ENCODE results near the gene BLTP2. TPM values are rescaled to one million over a fixed set of nuclear protein-coding genes. Genes with fewer than 3 reads are reported as not detected.

BLTP2 gene
- polyA plus RNA-seq, 3 donors = 46.8 to 69.2 (median 53.2) TPM

DNA sequence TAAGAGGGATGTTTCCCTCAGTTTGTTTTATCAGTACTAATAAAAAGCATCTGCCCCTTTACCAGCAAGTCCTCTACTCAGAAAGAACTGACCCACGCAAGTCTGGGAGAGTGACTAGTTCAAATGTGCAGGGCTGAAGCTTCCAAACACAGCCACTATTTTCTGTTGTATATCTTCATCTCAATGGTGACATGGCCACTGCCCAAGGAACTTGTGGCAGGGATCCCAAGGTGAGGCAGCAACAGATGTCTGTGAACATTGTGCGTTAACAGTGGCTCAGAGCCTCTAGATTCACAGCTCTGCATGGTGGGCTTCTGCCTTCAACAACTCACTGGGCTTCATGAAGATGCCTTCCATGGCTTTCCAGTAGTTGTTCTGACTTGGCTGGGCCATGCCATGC, 3.7 kb upstream of the BLTP2 start:
- no peak for DNase-seq
- Histone ChIP-seq H3K9ac (ENCODE audit: insufficient read depth, low read length, poor library complexity, severe bottlenecking) (no peak overlapping the region), H3K79me2 (ENCODE audit: insufficient read depth, low read length) (peaks cover 39% of the 10 kb centered on the region), H3K4me2 (replicated peaks; ENCODE audit: extremely low read depth, low read length, poor library complexity, severe bottlenecking) (no peak overlapping the region), H3K9me3 (replicated peaks in 1 of 2; ENCODE audit: control insufficient read depth in 1 of 2, insufficient read depth in 1 of 2, low read length in 2 of 2) (no peaks in the 10 kb centered on the region), H3K27me3 (ENCODE audit: control insufficient read depth in 2 of 2, insufficient read depth in 2 of 2, low read length in 2 of 2) (no peaks in the 10 kb centered on the region), H3K4me1 (ENCODE audit: control insufficient read depth in 1 of 2, insufficient read depth in 2 of 2, low read length in 2 of 2) (peaks cover 19 to 23% of the 10 kb centered on the region in 2 donors), H4K20me1 (ENCODE audit: insufficient read depth, low read length) (peaks cover 18% of the 10 kb centered on the region), H2AFZ (ENCODE audit: insufficient read depth, low read depth, low read length, poor library complexity, severe bottlenecking) (no peak overlapping the region), H3K4me3 (replicated peaks in 1 of 3; ENCODE audit: low read depth in 2 of 3, low read length in 3 of 3) (no peak overlapping the region), H3K36me3 (replicated peaks in 1 of 2; ENCODE audit: control insufficient read depth in 1 of 2, insufficient read depth in 2 of 2, low read length in 2 of 2) (peaks cover 37 to 51% of the 10 kb centered on the region in 2 donors), H3K27ac (ENCODE audit: low read depth in 1 of 2, low read length in 2 of 2) (no peak overlapping the region)
- no peak overlapping the region for H3K4me3 Mint-ChIP-seq
- peaks cover 19% of the 10 kb centered on the region for H3K4me1 Mint-ChIP-seq
- peak overlapping the region in 2 of 7 donors; percentile 22 to 77 for H3K27ac Mint-ChIP-seq
- WGBS (ENCODE audit: insufficient coverage) = 100% methylated on average over 2 of the region's 2 CpGs
- peaks cover 0 to 3% (median 0%) of the 10 kb centered on the region in 3 donors for H3K27me3 Mint-ChIP-seq (ENCODE audit: low read depth in 3 of 3)
- intact Hi-C loops (cut with micrococcal nuclease) = loop anchor here (5.0 to 10.0 kb wide), 2 partner anchors 66 to 69 kb away; partner anchors contain the start of genes RAB34 (in 2 of the 2), RPL23A (in 2 of the 2) and PROCA1 (in 1 of the 2)
- peaks cover 0 to 2% (median 0%) of the 10 kb centered on the region in 7 donors for H3K9me3 Mint-ChIP-seq
- TF ChIP-seq, protein P1, sequence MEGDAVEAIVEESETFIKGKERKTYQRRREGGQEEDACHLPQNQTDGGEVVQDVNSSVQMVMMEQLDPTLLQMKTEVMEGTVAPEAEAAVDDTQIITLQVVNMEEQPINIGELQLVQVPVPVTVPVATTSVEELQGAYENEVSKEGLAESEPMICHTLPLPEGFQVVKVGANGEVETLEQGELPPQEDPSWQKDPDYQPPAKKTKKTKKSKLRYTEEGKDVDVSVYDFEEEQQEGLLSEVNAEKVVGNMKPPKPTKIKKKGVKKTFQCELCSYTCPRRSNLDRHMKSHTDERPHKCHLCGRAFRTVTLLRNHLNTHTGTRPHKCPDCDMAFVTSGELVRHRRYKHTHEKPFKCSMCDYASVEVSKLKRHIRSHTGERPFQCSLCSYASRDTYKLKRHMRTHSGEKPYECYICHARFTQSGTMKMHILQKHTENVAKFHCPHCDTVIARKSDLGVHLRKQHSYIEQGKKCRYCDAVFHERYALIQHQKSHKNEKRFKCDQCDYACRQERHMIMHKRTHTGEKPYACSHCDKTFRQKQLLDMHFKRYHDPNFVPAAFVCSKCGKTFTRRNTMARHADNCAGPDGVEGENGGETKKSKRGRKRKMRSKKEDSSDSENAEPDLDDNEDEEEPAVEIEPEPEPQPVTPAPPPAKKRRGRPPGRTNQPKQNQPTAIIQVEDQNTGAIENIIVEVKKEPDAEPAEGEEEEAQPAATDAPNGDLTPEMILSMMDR (IDR thresholded peaks at IDR 0.05) = no peak
- peaks cover 38 to 51% of the 10 kb centered on the region in 2 donors for H3K36me3 Mint-ChIP-seq

DNA sequence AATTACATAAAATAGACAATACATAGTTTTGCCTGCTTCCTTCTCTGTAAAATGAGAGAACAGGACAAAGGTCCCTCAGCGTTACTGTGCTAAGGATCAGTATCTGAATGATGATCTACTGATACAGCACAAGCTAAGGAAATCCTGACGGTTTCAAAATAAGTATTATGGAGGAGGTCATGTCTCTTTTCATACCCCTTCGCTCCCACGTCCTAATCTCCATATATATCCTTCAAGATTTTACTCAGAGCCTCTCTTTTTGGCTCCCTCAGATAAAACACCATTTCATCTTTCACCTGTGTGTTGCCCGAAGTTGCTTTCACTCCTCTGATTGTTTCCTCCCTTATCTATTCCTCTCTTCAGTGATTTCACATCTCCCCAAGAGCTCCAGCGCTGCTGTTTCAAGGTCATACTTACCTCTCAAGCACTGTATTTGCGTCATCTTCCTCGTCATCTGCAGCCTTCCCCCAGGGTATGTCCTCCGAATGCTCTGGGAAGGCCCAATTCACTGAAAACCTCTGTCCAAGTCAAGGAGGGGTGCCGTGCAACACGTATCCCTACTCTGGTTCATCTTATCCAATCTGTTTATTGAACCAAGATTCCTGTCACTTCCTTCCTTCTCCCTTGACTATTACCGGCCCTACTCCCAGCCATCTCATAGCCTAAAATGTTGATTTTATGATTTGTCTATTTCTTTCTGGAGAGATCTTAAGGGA, 1.2 kb upstream of the BLTP2 start:
- peak overlapping the region; percentile 26 to 97 (median 48) for H3K4me3 ChIP-seq (replicated peaks in 1 of 3; ENCODE audit: low read depth in 2 of 3, low read length in 3 of 3)
- no peaks in the 10 kb centered on the region for H3K27me3 ChIP-seq (ENCODE audit: control insufficient read depth in 2 of 2, insufficient read depth in 2 of 2, low read length in 2 of 2)
- peak overlapping the region; percentile 99 for H3K4me2 ChIP-seq (replicated peaks; ENCODE audit: extremely low read depth, low read length, poor library complexity, severe bottlenecking)
- no peak for DNase-seq
- peak overlapping the region; percentile 82 for H2AFZ ChIP-seq (ENCODE audit: insufficient read depth, low read depth, low read length, poor library complexity, severe bottlenecking)
- 62% methylated on average over 8 of the region's 12 CpGs for whole genome bisulfite sequencing (ENCODE audit: insufficient coverage)
- Mint-ChIP-seq H3K4me3 (peak overlapping the region; percentile 65 to 76), H3K36me3 (peaks cover 38 to 56% of the 10 kb centered on the region in 2 donors), H3K27me3 (ENCODE audit: low read depth in 3 of 3) (peaks cover 0 to 4% (median 0%) of the 10 kb centered on the region in 3 donors), H3K4me1 (peaks cover 31% of the 10 kb centered on the region), H3K27ac (peak overlapping the region; percentile 89 to 97 (median 95)), H3K9me3 (peaks cover 0 to 2% (median 0%) of the 10 kb centered on the region in 7 donors)
- H3K36me3 ChIP-seq (replicated peaks in 1 of 2; ENCODE audit: control insufficient read depth in 1 of 2, insufficient read depth in 2 of 2, low read length in 2 of 2) = peaks cover 35 to 49% of the 10 kb centered on the region in 2 donors
- peak overlapping the region; percentile 63 to 96 for H3K27ac ChIP-seq (ENCODE audit: low read depth in 1 of 2, low read length in 2 of 2)
- intact Hi-C loops (cut with micrococcal nuclease) = loop anchor here (5.0 to 10.0 kb wide), 2 partner anchors 69 to 71 kb away; partner anchors contain the start of genes RAB34 (in 2 of the 2), RPL23A (in 2 of the 2) and PROCA1 (in 1 of the 2)
- no peaks in the 10 kb centered on the region for H3K9me3 ChIP-seq (replicated peaks in 1 of 2; ENCODE audit: control insufficient read depth in 1 of 2, insufficient read depth in 1 of 2, low read length in 2 of 2)
- TF ChIP-seq, protein P1 (IDR thresholded peaks at IDR 0.05) = no peak
- peaks cover 24% of the 10 kb centered on the region for H4K20me1 ChIP-seq (ENCODE audit: insufficient read depth, low read length)
- peak overlapping the region; percentile 66 for H3K9ac ChIP-seq (ENCODE audit: insufficient read depth, low read length, poor library complexity, severe bottlenecking)
- H3K79me2 ChIP-seq (ENCODE audit: insufficient read depth, low read length) = peaks cover 42% of the 10 kb centered on the region
- peaks cover 26 to 34% of the 10 kb centered on the region in 2 donors for H3K4me1 ChIP-seq (ENCODE audit: control insufficient read depth in 1 of 2, insufficient read depth in 2 of 2, low read length in 2 of 2)
